ENCODE measurements around the gene CHD9.

- TF ChIP-seq EGR1 (IDR thresholded peaks at IDR 0.05; ENCODE audit: low read depth in 2 of 2): no peak
- TF ChIP-seq REST (IDR thresholded peaks at IDR 0.05): no peak
- TF ChIP-seq JUND (IDR thresholded peaks at IDR 0.05): no peak
- TF ChIP-seq CTCF (IDR thresholded peaks at IDR 0.05; ENCODE audit: low read depth, low read length, missing input control): no peak
- peak; percentile 29 for TF ChIP-seq SP1 (IDR thresholded peaks at IDR 0.05)
- no peak for TF ChIP-seq TAF1 (conservative IDR thresholded peaks at IDR 0.05)
- no peak for TF ChIP-seq FOXA1 (IDR thresholded peaks at IDR 0.05)
- no peak for TF ChIP-seq MAX (IDR thresholded peaks at IDR 0.05)
- no peak for TF ChIP-seq GABPA (IDR thresholded peaks at IDR 0.05 in 1 of 2, conservative IDR thresholded peaks at IDR 0.05 in 1 of 2)
- TF ChIP-seq RAD21 (IDR thresholded peaks at IDR 0.05): no peak
- no peak for TF ChIP-seq YY1 (IDR thresholded peaks at IDR 0.05)
Measured at GRCh38 chr16:53166099-53166498, 111.3 kb downstream of the CHD9 start.

All from liver (tissue), 3 donors.